GM10266 (cell line): ENCODE measurements around the gene SMG6.

Experiments
- DNase-seq: peaks from one replicate; pipeline ENCODE4 v3.0.0; 2012; ENCODE audit errors: extremely low spot score
- TF ChIP-seq, protein P1 (sequence below): IDR thresholded peaks from 2 replicates; pipeline ENCODE4 v1.5.1; 2012; ENCODE audit warnings: mild to moderate bottlenecking, low read depth; ENCODE audit not compliant: control insufficient read depth, insufficient read depth; ENCODE audit errors: missing control alignments

SMG6 gene

DNA sequence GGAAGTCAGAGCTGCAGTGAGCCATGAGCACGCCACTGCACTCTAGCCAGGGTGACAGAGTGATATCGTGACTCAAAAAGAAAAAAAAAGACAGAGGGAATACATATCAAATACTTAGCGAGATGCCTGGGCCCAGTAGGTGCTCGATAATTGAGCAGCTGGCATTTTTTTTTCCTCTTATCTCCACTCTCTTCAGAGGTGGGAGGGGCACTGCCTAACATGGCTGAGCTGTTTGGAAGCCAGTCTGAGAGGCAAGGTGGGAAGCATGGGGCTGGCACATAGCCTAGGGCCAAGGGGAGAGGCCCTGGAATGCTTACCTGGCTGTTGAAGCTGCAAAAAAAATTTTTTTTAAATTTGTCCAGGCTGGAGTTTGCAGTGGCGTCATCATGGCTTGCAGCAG is 210.2 kb downstream of the SMG6 start:
- TF ChIP-seq, protein P1, sequence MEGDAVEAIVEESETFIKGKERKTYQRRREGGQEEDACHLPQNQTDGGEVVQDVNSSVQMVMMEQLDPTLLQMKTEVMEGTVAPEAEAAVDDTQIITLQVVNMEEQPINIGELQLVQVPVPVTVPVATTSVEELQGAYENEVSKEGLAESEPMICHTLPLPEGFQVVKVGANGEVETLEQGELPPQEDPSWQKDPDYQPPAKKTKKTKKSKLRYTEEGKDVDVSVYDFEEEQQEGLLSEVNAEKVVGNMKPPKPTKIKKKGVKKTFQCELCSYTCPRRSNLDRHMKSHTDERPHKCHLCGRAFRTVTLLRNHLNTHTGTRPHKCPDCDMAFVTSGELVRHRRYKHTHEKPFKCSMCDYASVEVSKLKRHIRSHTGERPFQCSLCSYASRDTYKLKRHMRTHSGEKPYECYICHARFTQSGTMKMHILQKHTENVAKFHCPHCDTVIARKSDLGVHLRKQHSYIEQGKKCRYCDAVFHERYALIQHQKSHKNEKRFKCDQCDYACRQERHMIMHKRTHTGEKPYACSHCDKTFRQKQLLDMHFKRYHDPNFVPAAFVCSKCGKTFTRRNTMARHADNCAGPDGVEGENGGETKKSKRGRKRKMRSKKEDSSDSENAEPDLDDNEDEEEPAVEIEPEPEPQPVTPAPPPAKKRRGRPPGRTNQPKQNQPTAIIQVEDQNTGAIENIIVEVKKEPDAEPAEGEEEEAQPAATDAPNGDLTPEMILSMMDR, result no peak
- no peak for DNase-seq

DNA sequence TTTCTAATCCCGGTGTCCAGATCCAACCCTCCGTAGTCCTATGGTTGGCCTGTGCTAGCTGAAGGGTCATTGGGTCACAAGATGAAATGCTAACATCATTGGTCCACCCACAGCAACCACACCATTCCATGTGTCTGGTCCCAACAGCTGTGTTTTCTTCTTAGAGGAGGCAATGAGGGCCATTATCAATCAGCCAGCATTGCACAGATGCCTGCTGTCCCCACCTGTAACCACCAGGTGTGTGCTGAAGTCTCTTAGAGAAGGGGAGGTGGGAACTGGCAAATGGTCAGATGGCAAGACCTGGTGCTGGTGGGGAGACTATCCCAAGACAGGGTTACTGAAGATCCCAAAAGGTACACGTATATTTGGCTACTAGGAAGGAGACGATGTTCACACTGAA is 211.3 kb downstream of the SMG6 start:
- no peak for DNase-seq
- TF ChIP-seq, protein P1, result no peak

DNA sequence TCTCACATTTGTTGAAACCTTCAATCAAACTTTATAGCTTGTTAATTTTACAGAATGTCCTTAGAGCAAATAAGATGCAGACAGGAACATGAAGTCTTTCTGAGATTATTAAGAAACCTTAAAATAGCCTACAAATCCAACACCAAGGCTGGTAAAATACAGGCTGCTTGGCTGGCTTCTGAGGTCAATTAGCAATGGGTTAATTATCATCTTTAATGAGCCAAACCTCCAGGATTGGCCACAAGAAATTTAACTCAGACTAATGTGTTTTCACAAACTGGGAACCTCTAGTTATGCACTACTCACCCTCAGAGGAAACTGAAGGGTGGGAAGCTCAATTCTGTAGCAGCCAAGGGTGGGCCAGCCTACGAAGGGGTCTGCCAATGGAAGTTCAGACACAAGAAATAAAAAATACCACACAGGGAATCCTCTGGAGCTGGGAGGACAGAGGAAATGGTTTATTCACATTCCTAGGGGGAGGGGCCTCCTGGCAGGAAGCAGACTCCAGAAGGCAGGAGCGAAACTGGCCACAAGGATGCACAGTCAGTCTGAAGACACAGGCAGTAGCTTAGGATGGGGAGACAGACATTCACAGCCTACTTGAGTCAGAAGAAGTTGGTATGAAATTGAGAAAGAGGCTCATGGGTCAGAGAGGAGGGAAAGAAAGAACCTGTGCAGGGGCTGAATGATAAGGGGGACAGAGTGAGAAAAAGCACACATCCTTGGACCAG is 212.6 kb downstream of the SMG6 start:
- no peak for DNase-seq
- TF ChIP-seq, protein P1, result no peak

DNA sequence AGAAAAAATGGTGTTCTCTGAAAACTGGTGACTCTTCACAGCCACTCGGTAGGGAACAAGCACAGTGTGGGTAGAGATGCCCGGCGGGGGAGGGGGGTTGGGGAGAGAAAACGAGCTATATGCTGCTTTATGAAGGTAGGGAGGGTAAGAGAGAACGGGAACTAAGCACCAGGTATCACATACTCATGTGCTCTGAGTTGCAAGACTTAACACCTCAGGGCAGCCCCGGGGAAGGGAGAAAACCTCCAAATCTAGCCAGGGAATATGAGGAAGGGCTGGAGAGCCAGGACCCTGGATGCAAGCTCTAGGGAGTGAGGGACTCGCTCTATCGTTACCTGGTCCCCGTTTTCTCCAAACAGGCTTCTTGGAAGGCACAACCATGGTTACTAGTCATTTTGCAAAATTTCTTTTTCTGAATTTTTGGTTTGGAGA is 213.4 kb downstream of the SMG6 start:
- TF ChIP-seq, protein P1, result no peak
- no peak for DNase-seq

DNA sequence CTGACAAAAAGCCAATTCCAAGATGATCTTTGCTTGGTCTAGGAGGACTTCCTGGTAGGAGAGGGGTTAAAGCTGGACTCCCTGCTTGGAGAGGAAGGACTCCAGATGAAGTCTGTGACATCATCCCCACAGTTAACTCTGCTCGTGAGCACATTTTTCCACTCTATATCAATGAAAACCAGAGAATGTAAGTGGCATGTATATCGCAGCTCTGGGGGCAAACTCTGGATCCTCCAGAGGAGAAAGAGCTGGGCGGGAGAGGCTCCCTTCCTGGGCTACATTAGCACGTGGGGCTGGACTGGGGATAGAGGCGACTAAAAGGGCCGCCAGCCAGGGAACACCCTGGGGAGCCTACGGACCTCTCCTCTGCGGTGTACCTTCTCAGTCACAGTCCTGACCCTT is 214.6 kb downstream of the SMG6 start:
- no peak for DNase-seq
- TF ChIP-seq, protein P1, result no peak

DNA sequence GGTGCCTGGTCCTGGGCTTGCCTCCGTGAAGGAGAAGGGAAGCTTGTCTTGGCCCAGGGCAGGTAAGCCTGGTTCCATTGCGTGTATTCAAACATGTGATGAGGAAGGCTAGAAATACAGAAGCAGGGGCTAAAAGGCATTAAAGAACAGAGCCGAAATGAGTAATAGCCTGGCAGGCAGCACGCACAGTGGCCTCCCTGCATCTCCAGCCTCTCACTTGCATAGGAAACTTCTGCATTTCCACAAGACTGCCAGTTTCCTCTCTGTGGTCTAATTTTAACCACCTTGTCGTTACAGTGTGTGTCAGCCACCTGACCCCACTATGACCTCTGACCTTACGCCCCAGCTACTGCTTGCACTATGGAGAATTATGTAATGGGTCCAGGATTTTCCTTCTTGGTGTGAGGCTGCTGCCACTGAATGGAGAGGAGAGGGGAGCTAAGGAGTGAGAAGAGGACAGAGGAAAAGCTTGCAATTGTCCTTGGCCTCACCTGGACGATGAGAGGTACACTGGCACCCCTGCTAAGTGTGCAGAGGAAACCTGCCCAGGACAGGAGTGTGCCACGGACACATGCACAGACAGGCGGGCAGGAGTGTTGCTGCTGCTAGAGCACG is 215.9 kb downstream of the SMG6 start:
- peak; percentile 48 for DNase-seq
- TF ChIP-seq, protein P1, result no peak

DNA sequence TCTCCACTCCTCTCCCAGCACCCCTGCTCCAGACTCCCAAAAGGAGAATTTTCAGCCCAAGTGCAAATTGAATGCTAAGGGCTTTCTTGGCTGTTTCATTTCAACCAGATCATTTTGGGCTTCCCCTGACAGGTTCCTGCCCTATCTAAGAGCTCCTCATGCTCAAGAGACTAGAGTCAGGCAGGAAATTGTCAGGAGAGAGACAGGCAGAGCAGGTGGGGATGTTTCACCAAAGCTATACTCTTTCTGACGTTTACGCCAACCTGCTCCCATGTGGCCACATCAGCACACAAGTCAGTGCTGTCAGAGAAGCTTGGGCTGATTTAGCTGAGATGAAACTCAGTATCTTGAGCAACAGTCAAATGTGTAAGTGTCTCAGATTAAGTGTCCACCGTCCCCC is 217.3 kb downstream of the SMG6 start:
- no peak for DNase-seq
- TF ChIP-seq, protein P1, result no peak
